GM12873 (cell line): ENCODE data around the gene TMIE.
A peak's percentile ranks its signal among the peaks of the same experiment; 100 is the strongest.

Experiments
- CTCF ChIP-seq: IDR thresholded peaks from 2 replicates; pipeline ENCODE4 v1.5.1; 2012; ENCODE audit warnings: low read depth, mild to moderate bottlenecking, moderate library complexity, low read length, control low read depth; ENCODE audit not compliant: insufficient read depth; ENCODE audit errors: missing control alignments

TMIE gene

DNA sequence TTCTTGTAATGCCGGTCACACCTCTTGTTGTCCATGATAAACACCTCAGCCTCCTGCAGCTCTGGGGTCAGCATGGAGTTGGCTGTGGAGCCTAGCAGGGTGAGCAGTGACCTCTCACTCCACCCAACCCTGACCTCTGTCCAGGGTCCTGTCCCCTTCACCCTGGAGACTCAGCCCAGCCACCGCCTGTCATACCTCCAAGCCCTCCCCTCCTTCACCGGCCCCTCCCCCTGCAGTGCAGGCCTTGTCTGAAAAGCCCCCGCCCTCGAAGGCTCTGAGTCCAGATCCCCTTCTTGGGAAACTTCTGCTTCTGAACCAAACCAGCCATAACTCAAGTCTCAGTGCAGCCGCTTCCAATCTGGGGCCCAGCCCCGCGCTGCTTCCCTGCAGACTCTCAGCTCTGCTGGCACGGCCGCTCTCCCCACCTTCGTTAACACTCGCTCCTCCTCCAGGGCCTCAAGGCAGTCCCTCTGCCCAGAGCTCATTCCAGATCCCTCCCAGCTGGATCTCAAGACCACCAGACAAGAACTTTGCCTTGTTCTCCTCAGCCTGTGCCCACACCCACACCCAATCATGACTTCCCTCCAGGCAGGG, 41.9 kb downstream of the TMIE start:
- TF ChIP-seq CTCF = no peak

DNA sequence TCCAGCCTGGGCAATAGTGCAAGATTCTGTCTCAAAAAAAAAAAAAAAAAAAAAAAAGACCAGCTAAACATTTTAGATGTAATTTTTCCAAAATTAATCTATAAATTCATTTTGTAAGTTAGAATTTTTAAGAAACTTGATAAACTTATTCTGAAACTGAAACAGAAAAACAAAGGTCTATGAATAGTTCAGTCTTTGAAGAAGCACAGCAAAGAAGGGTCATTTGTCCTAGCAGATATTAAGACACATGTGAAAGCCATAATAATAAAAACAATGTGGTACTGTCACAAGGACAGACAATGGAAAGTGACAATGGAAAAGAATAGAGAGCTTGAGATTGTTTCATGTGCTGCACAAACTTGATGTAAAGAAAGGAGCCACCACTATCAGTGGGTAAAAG, 45.5 kb downstream of the TMIE start:
- TF ChIP-seq CTCF = no peak

- no peak for TF ChIP-seq CTCF
Observed at GRCh38 chr3:46748170-46748569, 47.0 kb downstream of the TMIE start.

GRCh38 chr3:46749129-46749528, 47.9 kb downstream of the TMIE start:
- no peak for TF ChIP-seq CTCF

GRCh38 chr3:46750555-46751038, 49.4 kb downstream of the TMIE start:
- no peak for TF ChIP-seq CTCF

DNA sequence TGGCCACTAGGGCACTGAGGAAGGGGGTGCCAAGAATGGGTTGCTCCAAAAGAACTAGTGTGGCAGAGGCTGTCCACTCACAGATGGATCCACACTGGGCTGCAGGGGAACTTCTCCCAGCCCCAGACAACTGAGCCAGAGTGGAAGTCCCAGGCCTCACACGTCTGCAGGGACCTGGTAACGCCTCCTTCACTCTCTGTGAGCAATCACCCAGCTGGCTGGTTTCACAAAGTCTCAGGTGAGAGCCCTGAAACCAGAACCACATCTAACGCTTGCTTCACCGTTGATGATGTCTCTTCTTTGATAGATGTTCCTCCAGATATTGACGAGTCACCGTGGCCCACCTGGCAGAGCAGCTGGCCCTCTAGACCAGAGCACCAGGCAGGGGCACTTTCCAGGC, 51.9 kb downstream of the TMIE start:
- TF ChIP-seq CTCF = peak; percentile 9

GRCh38 chr3:46755646-46756045, 54.5 kb downstream of the TMIE start:
- TF ChIP-seq CTCF = no peak
